ENCODE measurements around the gene PRR4.

Gene PRR4

GRCh38 chr12:10847744-10848143, 1.5 kb downstream of the PRR4 start:
- in situ Hi-C loops (cut with MboI; ENCODE audit: low pct_unique_long_range_greater_than_20kb, low sequenced_read_pairs, unreplicated experiment) = no loop called here
- no peak for DNase-seq (ENCODE audit: low spot score)

DNA sequence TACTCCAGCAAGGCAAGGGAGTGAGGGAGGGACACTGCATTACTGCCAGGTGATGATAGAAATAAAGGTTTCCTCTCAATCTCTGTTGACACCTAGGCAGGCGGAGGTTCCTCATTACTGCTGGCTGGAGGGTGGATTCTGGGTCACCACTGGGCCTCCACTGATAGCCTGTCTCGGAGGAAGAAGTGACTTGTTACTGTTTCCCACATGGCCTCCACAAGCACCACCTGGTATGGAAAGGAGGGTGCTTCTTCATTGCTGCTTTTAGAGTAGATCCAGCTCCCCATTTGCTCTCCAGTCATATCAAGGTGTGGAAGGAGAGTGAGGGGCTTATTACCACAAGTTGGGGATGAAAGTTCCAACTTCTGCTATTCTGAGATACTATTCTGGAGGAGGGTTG, 6.4 kb downstream of the PRR4 start:
- DNase-seq (ENCODE audit: low spot score) = no peak
- in situ Hi-C loops (cut with MboI; ENCODE audit: low pct_unique_long_range_greater_than_20kb, low sequenced_read_pairs, unreplicated experiment) = no loop called here
- TF ChIP-seq CTCF (IDR thresholded peaks at IDR 0.05; ENCODE audit: extremely low read depth, insufficient read depth, missing control alignments) = no peak

More at GRCh38 chr12:10847744-10848143, 1.5 kb downstream of the PRR4 start:
- TF ChIP-seq CTCF (IDR thresholded peaks at IDR 0.05; ENCODE audit: extremely low read depth, insufficient read depth, missing control alignments) = no peak

DNA sequence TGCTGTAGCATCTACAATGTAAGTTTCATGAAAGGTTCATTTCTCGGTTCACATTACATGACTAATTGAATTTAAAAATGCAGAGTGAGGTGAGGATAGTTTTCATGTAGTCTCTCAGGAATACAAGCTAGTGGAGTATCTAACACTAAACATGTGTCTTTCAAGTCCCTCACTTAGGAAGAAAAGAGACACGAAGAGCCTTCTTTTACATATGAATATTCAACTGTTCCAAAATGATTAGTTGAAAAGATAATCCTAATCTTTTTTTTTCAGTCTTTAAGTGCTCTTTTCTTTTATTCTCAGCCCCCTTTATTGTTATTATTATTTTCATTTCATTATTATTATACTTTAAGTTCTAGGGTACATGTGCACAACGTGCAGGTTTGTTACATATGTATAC, 10.8 kb downstream of the PRR4 start:
- no peak for TF ChIP-seq CTCF (IDR thresholded peaks at IDR 0.05; ENCODE audit: extremely low read depth, insufficient read depth, missing control alignments)
- in situ Hi-C loops (cut with MboI; ENCODE audit: low pct_unique_long_range_greater_than_20kb, low sequenced_read_pairs, unreplicated experiment) = no loop called here
- no peak for DNase-seq (ENCODE audit: low spot score)

DNA sequence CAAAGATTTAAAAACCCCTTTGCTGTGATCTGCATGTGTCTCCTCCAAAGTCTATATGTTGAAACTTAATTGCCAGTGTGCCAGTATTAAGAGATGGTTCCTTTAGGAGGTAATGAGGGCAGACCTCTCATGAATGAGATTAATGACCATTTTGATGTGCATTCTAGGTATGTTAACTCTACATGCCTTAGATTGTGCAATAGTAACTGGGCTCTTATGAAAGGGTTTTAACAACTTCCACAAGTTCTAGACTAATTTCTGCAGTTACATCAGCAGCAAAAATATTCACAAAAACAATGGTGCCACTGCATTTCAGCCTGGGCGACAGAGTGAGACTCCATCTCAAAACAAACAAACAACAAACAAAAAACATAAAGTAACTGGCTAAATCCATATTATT, 19.3 kb downstream of the PRR4 start:
- in situ Hi-C loops (cut with MboI; ENCODE audit: low pct_unique_long_range_greater_than_20kb, low sequenced_read_pairs, unreplicated experiment) = no loop called here
- no peak for DNase-seq (ENCODE audit: low spot score)
- TF ChIP-seq CTCF (IDR thresholded peaks at IDR 0.05; ENCODE audit: extremely low read depth, insufficient read depth, missing control alignments) = no peak

DNA sequence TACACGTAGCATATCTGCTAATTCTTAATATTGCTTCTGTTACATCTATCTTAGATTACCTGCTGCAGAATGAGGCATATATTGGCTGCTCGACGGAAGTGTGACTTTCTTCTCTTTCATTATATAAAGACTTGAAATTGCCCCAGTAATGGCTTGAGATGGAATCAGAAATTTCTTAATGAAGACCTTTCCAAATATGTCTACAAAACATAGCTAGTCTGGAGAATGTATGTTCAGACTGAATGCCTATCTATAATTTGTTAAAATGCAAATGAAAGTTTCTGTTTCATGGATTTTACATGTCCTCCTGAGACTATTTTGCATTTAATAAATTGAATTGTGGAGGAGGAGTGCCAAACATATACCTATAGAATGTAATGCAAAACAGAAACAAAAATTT, 23.0 kb downstream of the PRR4 start, which contains the start of gene TAS2R10:
TSS of gene TAS2R10 (minus strand) at position 101 of the 400 bp plus-strand sequence. CDS start at position 12, 89 bp downstream.
- in situ Hi-C loops (cut with MboI; ENCODE audit: low pct_unique_long_range_greater_than_20kb, low sequenced_read_pairs, unreplicated experiment) = no loop called here
- no peak for TF ChIP-seq CTCF (IDR thresholded peaks at IDR 0.05; ENCODE audit: extremely low read depth, insufficient read depth, missing control alignments)
- no peak for DNase-seq (ENCODE audit: low spot score)

DNA sequence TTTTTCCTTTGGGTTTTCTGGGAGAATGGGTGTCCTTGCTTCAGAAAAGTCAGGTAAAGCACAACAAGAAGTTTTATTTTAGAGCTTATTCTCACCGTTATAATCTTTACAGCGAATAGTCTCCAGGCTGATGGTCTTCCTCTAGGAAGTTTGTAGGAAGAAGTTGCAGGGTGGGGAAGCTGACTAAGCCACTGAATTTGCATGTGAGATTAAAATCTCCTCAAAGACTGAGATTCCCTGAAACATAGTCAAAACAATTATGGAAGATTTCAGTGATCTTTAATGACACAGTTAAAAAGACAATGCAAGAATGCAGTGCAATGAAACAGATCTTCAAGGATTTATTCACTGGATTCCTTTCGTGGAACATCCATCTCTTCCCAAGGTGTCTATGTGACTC, 24.3 kb downstream of the PRR4 start:
- TF ChIP-seq CTCF (IDR thresholded peaks at IDR 0.05; ENCODE audit: extremely low read depth, insufficient read depth, missing control alignments) = no peak
- in situ Hi-C loops (cut with MboI; ENCODE audit: low pct_unique_long_range_greater_than_20kb, low sequenced_read_pairs, unreplicated experiment) = no loop called here
- DNase-seq (ENCODE audit: low spot score) = no peak

All from GM13977 (cell line).